ENCODE measurements around the gene RDH13.
"Not testable (repeated sequence)": the region's sequence is repeated elsewhere in the genome, so short reads cannot be mapped to it uniquely, and the experiment has no call there.

DNA sequence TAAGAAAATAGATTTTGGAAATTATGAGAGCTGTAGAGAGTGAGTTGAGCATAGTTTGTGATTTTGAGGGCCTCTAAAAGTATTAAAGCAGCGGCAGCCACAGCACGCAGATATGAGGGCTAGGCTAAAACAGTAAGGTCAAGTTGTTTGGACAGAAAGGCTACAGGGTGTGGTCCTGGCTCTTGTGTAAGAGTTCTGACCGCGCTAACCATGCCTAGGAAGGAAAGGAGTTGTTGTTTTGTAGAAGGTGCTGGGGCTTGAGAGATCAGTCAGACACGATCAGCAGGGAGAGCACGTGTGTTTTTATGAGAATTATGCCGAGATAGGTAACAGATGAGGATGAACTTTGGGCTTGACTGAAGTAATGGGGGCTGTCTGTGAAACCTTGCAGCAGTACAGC, 54.2 kb downstream of the RDH13 start:
- TF ChIP-seq, protein P1, sequence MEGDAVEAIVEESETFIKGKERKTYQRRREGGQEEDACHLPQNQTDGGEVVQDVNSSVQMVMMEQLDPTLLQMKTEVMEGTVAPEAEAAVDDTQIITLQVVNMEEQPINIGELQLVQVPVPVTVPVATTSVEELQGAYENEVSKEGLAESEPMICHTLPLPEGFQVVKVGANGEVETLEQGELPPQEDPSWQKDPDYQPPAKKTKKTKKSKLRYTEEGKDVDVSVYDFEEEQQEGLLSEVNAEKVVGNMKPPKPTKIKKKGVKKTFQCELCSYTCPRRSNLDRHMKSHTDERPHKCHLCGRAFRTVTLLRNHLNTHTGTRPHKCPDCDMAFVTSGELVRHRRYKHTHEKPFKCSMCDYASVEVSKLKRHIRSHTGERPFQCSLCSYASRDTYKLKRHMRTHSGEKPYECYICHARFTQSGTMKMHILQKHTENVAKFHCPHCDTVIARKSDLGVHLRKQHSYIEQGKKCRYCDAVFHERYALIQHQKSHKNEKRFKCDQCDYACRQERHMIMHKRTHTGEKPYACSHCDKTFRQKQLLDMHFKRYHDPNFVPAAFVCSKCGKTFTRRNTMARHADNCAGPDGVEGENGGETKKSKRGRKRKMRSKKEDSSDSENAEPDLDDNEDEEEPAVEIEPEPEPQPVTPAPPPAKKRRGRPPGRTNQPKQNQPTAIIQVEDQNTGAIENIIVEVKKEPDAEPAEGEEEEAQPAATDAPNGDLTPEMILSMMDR (IDR thresholded peaks at IDR 0.05) = not testable (repeated sequence)
- TF ChIP-seq POLR2AphosphoS5 (IDR thresholded peaks at IDR 0.05; ENCODE audit: insufficient read depth in 1 of 2, low read depth in 1 of 2) = not testable (repeated sequence)

Measured in vagina (tissue), 2 donors.